Effector memory CD4-positive, alpha-beta T cell (primary cell): ENCODE results near the gene TXNDC17.
"Not testable (repeated sequence)": the region's sequence is repeated elsewhere in the genome, so short reads cannot be mapped to it uniquely, and the experiment has no call there.

ENCODE experiments used
- DNase-seq, 3 donors: peaks; one replicate each; pipeline ENCODE4 v3.0.0-alpha.2; 2020
- H3K27ac ChIP-seq: 2 replicates; pipeline ENCODE4 v1.7.0; 2013; ENCODE audit warnings: mild to moderate bottlenecking, low read length, moderate library complexity; ENCODE audit not compliant: insufficient read depth, poor library complexity, severe bottlenecking
- H3K27me3 ChIP-seq: replicated peaks from 2 replicates; pipeline ENCODE4 v1.7.0; 2013; ENCODE audit warnings: mild to moderate bottlenecking, low read length; ENCODE audit not compliant: insufficient read depth, control insufficient read depth, poor library complexity, severe bottlenecking
- H3K36me3 ChIP-seq: 2 replicates; pipeline ENCODE4 v1.7.0; 2013; ENCODE audit warnings: mild to moderate bottlenecking, low read length, moderate library complexity; ENCODE audit not compliant: control insufficient read depth, insufficient read depth
- H3K4me1 ChIP-seq: 2 replicates; pipeline ENCODE4 v1.7.0; 2013; ENCODE audit warnings: low read length, mild to moderate bottlenecking; ENCODE audit not compliant: control insufficient read depth, insufficient read depth, poor library complexity, severe bottlenecking
- H3K4me3 ChIP-seq: 2 replicates; pipeline ENCODE4 v1.7.0; 2013; ENCODE audit warnings: low read length, low read depth, mild to moderate bottlenecking; ENCODE audit not compliant: insufficient read depth, poor library complexity, severe bottlenecking
- H3K9me3 ChIP-seq: 2 replicates; pipeline ENCODE4 v1.7.0; 2013; ENCODE audit warnings: mild to moderate bottlenecking, low read length, moderate library complexity; ENCODE audit not compliant: control insufficient read depth

Gene TXNDC17

DNA sequence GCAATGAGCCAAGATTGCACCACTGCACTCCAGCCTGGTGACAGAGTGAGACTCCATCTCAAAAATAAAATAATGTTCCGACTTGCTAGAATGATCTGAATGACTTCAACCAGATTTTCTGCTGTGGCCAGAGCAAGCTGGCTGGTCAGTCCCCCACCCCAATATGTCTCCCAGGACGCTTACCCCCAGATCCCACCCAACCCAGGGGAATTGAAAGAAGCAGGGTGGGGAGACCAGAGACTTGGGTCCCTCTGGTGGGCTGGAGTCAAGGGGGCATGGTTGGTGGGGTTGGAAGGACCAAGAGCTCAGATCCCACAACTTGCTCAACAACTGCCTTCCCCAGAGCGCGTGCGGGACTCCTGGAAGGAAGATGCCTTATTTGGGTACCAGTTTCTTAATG lies 17.6 kb downstream of the TXNDC17 start:
- H3K4me3 ChIP-seq, H3K27ac ChIP-seq, H3K36me3 ChIP-seq, H3K4me1 ChIP-seq, DNase-seq, H3K27me3 ChIP-seq, H3K9me3 ChIP-seq: not testable (repeated sequence)

DNA sequence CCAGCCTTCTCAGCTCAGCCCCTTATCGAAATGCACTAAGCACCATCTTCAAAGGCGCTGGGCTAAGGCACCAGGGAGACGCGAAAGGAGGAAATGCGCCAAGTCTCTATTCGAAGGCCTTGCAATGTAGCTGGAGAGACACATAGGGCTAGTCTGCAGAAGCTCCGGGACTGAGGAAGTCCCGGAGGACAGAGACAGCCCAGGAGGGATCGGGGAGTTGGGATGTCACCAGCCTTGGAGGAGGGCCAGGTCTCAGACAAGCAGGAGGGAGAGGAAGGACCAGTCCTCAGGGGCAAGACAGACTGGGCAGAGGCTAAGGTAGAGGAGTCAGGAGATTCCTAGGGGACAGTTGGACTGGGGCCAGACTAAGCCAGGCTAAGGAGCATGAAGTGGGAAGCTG lies 19.2 kb downstream of the TXNDC17 start:
- Histone ChIP-seq H3K4me3 (no peak overlapping the region), H3K27me3 (no peaks in the 10 kb centered on the region), H3K36me3 (no peaks in the 10 kb centered on the region), H3K4me1 (peaks cover 7% of the 10 kb centered on the region), H3K27ac (no peak overlapping the region), H3K9me3 (no peaks in the 10 kb centered on the region)
- no peak for DNase-seq

DNA sequence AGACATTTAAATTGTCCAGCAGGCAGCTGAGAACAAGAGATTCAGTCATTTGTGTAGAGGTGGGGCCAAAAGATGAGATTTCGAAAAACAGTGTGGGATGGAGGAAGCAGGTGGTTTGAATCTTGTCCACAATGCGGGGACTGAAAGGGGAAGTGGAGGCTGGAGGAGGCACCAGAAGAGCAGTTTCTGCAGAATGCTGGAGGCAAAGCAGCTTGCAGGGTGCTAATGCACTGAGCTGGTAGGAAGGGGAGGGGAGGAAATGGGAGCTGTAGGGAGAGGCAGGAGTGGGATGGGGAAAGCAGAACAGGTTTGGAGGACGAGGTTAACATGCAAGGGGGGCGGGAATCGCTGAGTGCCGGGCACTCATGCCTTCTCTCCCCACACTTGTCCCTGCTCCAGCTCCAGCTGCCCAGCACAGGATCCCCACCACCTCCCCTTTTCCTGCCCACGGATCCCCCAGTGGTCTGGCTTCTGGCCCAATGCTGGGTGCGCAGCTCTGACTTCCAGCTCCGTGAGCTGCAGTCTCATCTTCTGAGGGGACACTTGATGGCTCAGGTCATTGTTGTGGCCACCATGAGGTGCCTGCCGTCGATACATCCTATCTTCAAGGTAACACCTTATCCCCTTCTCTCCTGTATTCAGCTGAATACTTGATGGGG lies 20.1 kb downstream of the TXNDC17 start:
- Histone ChIP-seq H3K9me3 (no peaks in the 10 kb centered on the region), H3K27ac (no peak overlapping the region), H3K36me3 (no peaks in the 10 kb centered on the region), H3K4me1 (peaks cover 7% of the 10 kb centered on the region), H3K4me3 (no peak overlapping the region), H3K27me3 (no peaks in the 10 kb centered on the region)
- no peak for DNase-seq

DNA sequence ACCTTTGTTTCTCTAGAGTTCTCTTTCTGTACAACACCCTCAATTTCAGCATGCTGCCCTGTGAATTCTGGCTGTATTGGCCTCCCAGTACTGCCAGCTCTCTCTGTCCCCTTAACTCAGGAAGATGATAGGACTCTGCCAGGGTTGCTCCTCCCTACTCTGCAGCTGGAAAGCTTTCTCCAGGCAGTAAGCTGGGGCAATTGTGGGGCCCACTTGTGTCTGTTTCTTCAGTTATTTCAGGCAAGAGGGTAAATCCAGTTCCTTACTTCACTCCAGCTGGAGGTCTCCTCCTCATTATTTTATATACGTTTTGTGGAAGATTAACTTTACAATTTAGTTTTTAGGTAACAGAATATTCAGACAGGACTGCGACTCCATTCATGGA lies 20.6 kb downstream of the TXNDC17 start:
- H3K9me3 ChIP-seq = no peaks in the 10 kb centered on the region
- DNase-seq = no peak
- peaks cover 7% of the 10 kb centered on the region for H3K4me1 ChIP-seq
- H3K27ac ChIP-seq = no peak overlapping the region
- no peaks in the 10 kb centered on the region for H3K27me3 ChIP-seq
- H3K36me3 ChIP-seq = no peaks in the 10 kb centered on the region
- no peak overlapping the region for H3K4me3 ChIP-seq

DNA sequence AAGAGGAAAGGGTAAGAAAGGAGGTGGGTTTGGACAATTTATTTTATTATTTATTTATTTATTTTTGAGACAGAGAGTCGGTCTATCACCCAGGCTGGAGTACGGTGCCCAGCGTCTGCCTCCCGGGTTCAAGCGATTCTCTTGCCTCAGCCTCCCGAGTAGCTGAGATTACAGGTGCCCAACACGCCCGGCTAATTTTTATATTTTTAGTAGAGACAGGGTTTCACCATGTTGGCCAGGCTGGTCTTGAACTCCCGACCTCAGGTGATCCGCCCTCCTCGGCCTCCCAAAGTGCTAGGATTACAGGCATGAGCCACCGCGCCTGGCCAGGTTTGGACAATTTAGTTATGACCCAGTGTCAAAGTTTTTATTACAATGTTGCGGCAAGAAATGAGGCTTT lies 22.3 kb downstream of the TXNDC17 start:
- H3K27ac ChIP-seq, H3K9me3 ChIP-seq, H3K4me1 ChIP-seq, H3K27me3 ChIP-seq, DNase-seq, H3K4me3 ChIP-seq, H3K36me3 ChIP-seq: not testable (repeated sequence)

DNA sequence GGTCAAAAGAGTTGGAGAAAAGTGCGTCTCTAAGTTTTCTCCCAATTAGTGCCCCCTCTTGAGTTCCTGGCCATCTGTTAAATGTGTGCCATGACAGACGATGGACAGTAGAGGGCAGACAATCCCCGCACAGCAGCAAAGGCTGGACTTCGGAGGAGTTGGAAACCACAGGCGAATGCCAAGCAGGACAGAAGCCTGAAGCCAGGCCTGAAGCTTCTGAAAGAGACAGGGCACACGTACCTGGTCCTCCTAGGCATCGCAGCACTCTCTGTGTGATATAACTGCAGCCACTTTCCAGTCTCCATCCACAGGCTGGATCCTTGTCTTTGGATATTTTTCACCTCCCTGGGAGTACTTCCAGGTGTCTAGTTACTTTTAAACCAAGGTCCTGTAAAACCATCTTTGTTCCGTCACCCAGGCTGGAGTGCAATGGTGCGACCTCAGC lies 25.2 kb downstream of the TXNDC17 start:
- H3K27me3 ChIP-seq = no peaks in the 10 kb centered on the region
- no peak overlapping the region for H3K4me3 ChIP-seq
- DNase-seq = no peak
- H3K36me3 ChIP-seq = no peaks in the 10 kb centered on the region
- no peak overlapping the region for H3K27ac ChIP-seq
- no peaks in the 10 kb centered on the region for H3K9me3 ChIP-seq
- no peaks in the 10 kb centered on the region for H3K4me1 ChIP-seq

DNA sequence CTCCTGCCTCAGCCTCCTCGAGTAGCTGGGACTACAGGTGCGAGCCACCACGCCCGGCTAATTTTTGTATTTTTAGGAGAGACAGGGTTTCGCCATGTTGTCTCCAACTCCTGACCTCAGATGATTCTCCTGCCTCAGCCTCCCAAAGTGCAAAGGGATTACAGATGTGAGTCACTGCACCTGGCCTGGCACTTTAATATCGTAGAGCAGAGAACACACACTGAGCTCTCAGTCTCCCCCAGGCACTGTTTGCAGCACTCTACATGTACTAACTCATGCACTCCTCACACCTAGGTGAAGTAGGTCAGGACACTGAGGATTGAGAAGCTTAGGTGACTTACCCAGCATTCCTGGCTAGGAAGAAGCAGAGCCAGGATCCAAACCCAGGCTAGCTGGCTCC lies 25.7 kb downstream of the TXNDC17 start:
- H3K4me3 ChIP-seq = no peak overlapping the region
- DNase-seq = no peak
- no peaks in the 10 kb centered on the region for H3K36me3 ChIP-seq
- no peak overlapping the region for H3K27ac ChIP-seq
- H3K9me3 ChIP-seq = no peaks in the 10 kb centered on the region
- no peaks in the 10 kb centered on the region for H3K27me3 ChIP-seq
- H3K4me1 ChIP-seq = no peaks in the 10 kb centered on the region

DNA sequence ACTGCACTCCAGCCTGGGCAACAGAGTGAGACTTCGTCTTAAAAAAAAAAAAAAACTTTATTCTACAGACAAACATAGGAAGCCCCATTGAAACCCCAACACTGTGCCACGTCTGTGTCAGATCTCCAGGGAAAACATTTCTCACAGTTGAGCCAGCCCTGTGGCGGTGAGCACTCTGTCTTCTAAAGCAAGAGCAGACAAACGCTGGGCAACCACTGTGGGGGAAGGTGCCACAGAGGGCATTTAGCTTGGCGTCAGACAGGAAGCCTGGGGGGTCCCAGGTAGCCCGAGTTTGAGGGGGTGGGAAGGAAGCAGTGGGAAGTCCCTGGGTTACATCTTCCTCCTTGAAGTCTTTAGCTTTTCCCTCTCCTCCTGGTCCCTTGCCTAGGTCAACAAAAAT lies 26.7 kb downstream of the TXNDC17 start:
- Histone ChIP-seq H3K9me3 (no peaks in the 10 kb centered on the region), H3K27me3 (no peaks in the 10 kb centered on the region), H3K36me3 (no peaks in the 10 kb centered on the region), H3K4me1 (no peaks in the 10 kb centered on the region), H3K4me3 (no peak overlapping the region), H3K27ac (no peak overlapping the region)
- no peak for DNase-seq

DNA sequence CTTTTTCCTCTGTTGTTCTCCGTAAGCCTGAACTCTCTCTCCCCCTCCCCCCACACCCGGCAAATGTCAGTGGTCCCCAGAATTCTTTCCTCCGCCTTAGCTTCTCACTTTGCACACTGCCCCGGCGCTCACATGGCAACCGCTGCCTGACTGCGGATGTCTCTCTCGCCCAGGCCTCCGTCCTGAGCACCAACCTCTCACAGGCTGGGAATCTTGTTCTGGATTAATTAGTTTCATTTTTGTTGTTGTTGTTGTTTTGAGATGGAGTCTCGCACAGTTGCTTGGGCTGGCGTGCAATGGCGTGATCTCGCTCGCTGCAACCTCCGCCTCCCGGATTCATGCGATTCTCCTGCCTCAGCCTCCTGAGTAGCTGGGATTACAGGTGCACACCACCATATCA lies 27.4 kb downstream of the TXNDC17 start:
- H3K4me1 ChIP-seq = no peaks in the 10 kb centered on the region
- H3K27ac ChIP-seq = no peak overlapping the region
- no peak for DNase-seq
- H3K36me3 ChIP-seq = no peaks in the 10 kb centered on the region
- H3K4me3 ChIP-seq = no peak overlapping the region
- H3K27me3 ChIP-seq = no peaks in the 10 kb centered on the region
- no peaks in the 10 kb centered on the region for H3K9me3 ChIP-seq

DNA sequence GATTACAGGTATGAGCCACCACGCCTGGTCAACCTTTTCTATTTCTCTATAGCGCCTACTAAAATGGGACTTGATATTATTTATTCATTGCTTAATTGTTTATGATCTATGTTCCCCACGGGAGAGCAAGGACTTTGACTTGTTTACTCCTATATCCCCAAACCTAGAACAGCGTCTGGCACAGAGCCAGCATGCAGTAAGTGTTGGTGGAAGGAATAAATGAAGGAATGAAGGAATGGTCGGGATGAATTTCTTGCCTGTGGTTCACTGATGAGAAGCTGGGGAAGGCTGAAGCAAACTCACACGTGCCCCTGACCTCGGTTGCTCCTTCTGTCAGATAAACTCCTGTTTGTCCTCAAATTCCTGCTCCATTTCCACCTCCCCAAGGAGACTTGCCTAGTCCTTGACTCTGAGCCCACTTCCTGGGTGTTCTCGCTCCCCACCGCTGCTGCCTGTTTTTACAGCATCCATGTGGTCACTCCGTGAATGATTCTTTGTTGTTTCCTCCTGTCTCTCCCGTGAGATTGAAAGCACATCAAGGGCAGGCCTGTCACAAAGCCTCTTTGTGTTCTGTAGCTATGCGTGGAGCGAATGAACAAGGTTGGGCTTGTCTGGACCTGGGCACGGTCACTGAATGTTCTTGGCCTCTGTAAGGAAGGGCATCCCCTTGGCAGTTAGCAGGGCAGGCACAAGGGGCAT lies 28.0 kb downstream of the TXNDC17 start:
- Histone ChIP-seq H3K4me1 (no peaks in the 10 kb centered on the region), H3K27me3 (no peaks in the 10 kb centered on the region), H3K4me3 (no peak overlapping the region), H3K9me3 (no peaks in the 10 kb centered on the region), H3K36me3 (no peaks in the 10 kb centered on the region), H3K27ac (no peak overlapping the region)
- no peak for DNase-seq
